Transverse colon (tissue), 4 donors: ENCODE data around the gene CA12. TPM values are rescaled to one million over a fixed set of nuclear protein-coding genes. Genes with fewer than 3 reads are reported as not detected.

Experiments
- DNase-seq: peaks from one replicate; pipeline ENCODE4 v3.0.0-alpha.2; 2019
- H3K27ac ChIP-seq, 4 donors: fragments of 200-600 bp; sonication (generic); 2 replicates each; pipeline ENCODE4 v1.5.1; 2016 to 2018; ENCODE audit warnings: inconsistent platforms in 4 of 4
- H3K27me3 ChIP-seq: fragments of 200-600 bp; sonication (generic); 2 replicates; pipeline ENCODE4 v1.5.1; 2017; ENCODE audit warnings: inconsistent platforms
- H3K36me3 ChIP-seq, 4 donors: fragments of 200-600 bp; sonication (generic); 2 replicates each; pipeline ENCODE4 v1.5.1; 2017 to 2019; ENCODE audit warnings: inconsistent platforms in 4 of 4
- H3K4me1 ChIP-seq, 4 donors: fragments of 200-600 bp; sonication (generic); 2 replicates each; pipeline ENCODE4 v1.5.1; 2017 to 2020; ENCODE audit warnings: inconsistent platforms in 4 of 4
- H3K4me3 ChIP-seq, 4 donors: fragments of 200-600 bp; sonication (generic); 1 replicate in 1 of 4; 2 replicates in 3 of 4; pipeline versions ENCODE4 v1.5.1 to v1.6.1; 2017 to 2019; ENCODE audit warnings: inconsistent platforms in 4 of 4
- H3K9me3 ChIP-seq, 2 donors: fragments of 200-600 bp; sonication (generic); 2 replicates each; pipeline ENCODE4 v1.5.1; 2017 to 2019; ENCODE audit warnings: inconsistent platforms in 2 of 2
- CTCF ChIP-seq, 5 experiments: fragments of 200-600 bp in 3 of 5; fragments of 450-650 bp in 2 of 5; sonication (generic) in 3 of 5; IDR thresholded peaks; 1 replicate in 2 of 5; 2 replicates in 3 of 5; pipeline ENCODE4 v1.5.1; 2016 to 2017; ENCODE audit warnings: antibody characterized with exemption in 5 of 5, inconsistent platforms in 3 of 5, mild to moderate bottlenecking in 2 of 5, moderate library complexity in 1 of 5
- EP300 ChIP-seq: sonication (generic); formaldehyde crosslinking; IDR thresholded peaks from one replicate; pipeline ENCODE4 v1.6.1; 2017; ENCODE audit warnings: antibody characterized with exemption, low read depth
- POLR2A ChIP-seq: fragments of 450-650 bp; IDR thresholded peaks from one replicate; pipeline ENCODE4 v1.6.1; 2016; ENCODE audit warnings: antibody characterized with exemption, mild to moderate bottlenecking, moderate library complexity
- POLR2AphosphoS5 ChIP-seq, 3 donors: sonication (generic); formaldehyde crosslinking; IDR thresholded peaks; one replicate each; pipeline ENCODE4 v1.6.1; 2016; ENCODE audit warnings: antibody characterized with exemption in 3 of 3
- WGBS, 2 donors: methylation state at CpG; one replicate each; pipeline ENCODE4 v1.1.5; 2018; ENCODE audit warnings: low coverage in 1 of 2; 5-methylcytosine and 5-hydroxymethylcytosine counted together
- in situ Hi-C, 4 donors: fragments of 200-750 bp; cut with MboI; loops; one replicate each; pipeline versions ENCODE4 v1.15.0 to v1.15.1; 2017; ENCODE audit warnings: low sequenced_read_pairs in 3 of 4, low pct_ligation_motif_present in 1 of 4, low pct_unique_long_range_greater_than_20kb in 1 of 4
- intact Hi-C: fragments of 100-400 bp; cut with DNase I; formaldehyde crosslinking; loops from one replicate; pipeline ENCODE4 v1.15.1; 2023; ENCODE audit warnings: low total_unique reads
- total RNA-seq, 4 donors: library from RNA; depleted of rRNA; stranded (reverse); fragments of >200 nt; gene quantifications; one replicate each; pipeline ENCODE4 v1.1.0, GENCODE V29; 2016

Gene CA12
- total RNA-seq, 4 donors from 2014 or later: 121 to 392 (median 329) TPM

- intact Hi-C loops (no loop called here), in situ Hi-C loops (loop anchor here in 3 of 4 donors (10.0 to 25.0 kb wide), 3 partner anchors 111 to 244 kb away; partner anchors contain the start of genes RPS27L (in 2 of the 3) and APH1B (in 1 of the 3))
- TF ChIP-seq POLR2A (no peak), EP300 (no peak), CTCF (IDR thresholded peaks at IDR 0.05) (no peak), POLR2AphosphoS5 (IDR thresholded peaks at IDR 0.05) (no peak)
- H3K4me3 ChIP-seq: no peak overlapping the region
- DNase-seq: no peak
- 79 to 81% methylated on average over 7 to 9 of the region's 9 CpGs for WGBS, 2 donors
- H3K36me3 ChIP-seq: no peaks in the 10 kb centered on the region
- no peaks in the 10 kb centered on the region for H3K27me3 ChIP-seq
- H3K4me1 ChIP-seq: peaks cover 0 to 13% (median 0%) of the 10 kb centered on the region in 4 donors
- no peaks in the 10 kb centered on the region for H3K9me3 ChIP-seq
- H3K27ac ChIP-seq: no peak overlapping the region
Measured at GRCh38 chr15:63405683-63406390, 24.2 kb upstream of the CA12 start.

- no peaks in the 10 kb centered on the region for H3K27me3 ChIP-seq
- 84 to 100% methylated on average over 3 to 5 of the region's 5 CpGs for WGBS, 2 donors
- no peak overlapping the region for H3K4me3 ChIP-seq
- DNase-seq: no peak
- intact Hi-C loops (no loop called here), in situ Hi-C loops (loop anchor here in 3 of 4 donors (10.0 to 25.0 kb wide), 3 partner anchors 110 to 243 kb away; partner anchors contain the start of genes RPS27L (in 2 of the 3) and APH1B (in 1 of the 3))
- H3K4me1 ChIP-seq: peaks cover 0 to 13% (median 0%) of the 10 kb centered on the region in 4 donors
- no peaks in the 10 kb centered on the region for H3K36me3 ChIP-seq
- no peaks in the 10 kb centered on the region for H3K9me3 ChIP-seq
- TF ChIP-seq EP300 (no peak), POLR2AphosphoS5 (IDR thresholded peaks at IDR 0.05) (no peak), CTCF (IDR thresholded peaks at IDR 0.05) (no peak), POLR2A (no peak)
- no peak overlapping the region for H3K27ac ChIP-seq
Measured at GRCh38 chr15:63405159-63405558, 23.5 kb upstream of the CA12 start.

GRCh38 chr15:63403254-63403945 is 21.8 kb upstream of the CA12 start:
- no peaks in the 10 kb centered on the region for H3K36me3 ChIP-seq
- intact Hi-C loops: loop anchor here (2.0 kb wide), 1 partner anchor 115 kb away; no protein-coding TSS in a partner anchor
- H3K27me3 ChIP-seq: no peaks in the 10 kb centered on the region
- H3K4me3 ChIP-seq: no peak overlapping the region
- WGBS, 2 donors: 78 to 80% methylated on average over 11 of the region's 11 CpGs
- TF ChIP-seq CTCF (IDR thresholded peaks at IDR 0.05) (no peak), POLR2A (no peak), POLR2AphosphoS5 (IDR thresholded peaks at IDR 0.05) (no peak), EP300 (no peak)
- in situ Hi-C loops: loop anchor here (5.0 to 25.0 kb wide), 5 partner anchors 109 to 241 kb away; partner anchors contain the start of genes RPS27L (in 2 of the 4) and APH1B (in 1 of the 4)
- H3K9me3 ChIP-seq: no peaks in the 10 kb centered on the region
- H3K4me1 ChIP-seq: peaks cover 0 to 13% (median 0%) of the 10 kb centered on the region in 4 donors
- H3K27ac ChIP-seq: no peak overlapping the region
- DNase-seq: no peak
